Lung (tissue), 12 donors: ENCODE data around the gene PRPF6. TPM values are rescaled to one million over a fixed set of nuclear protein-coding genes. Genes with fewer than 3 reads are reported as not detected.
A peak's percentile ranks its signal among the peaks of the same experiment; 100 is the strongest.

ENCODE experiments used
- ATAC-seq: fragments of 200-7000 bp; cut with Tn5 transposase; one replicate; pipeline ENCODE4 v1.9.1; 2020; ENCODE audit warnings: moderate number of reproducible peaks; ENCODE audit not compliant: insufficient read depth, low FRiP score
- DNase-seq, 3 donors: peaks; one replicate each; pipeline ENCODE4 v3.0.0-alpha.2; 2013 to 2017
- H3K27ac ChIP-seq, 2 donors: one replicate each; pipeline ENCODE4 v1.5.1; 2013; ENCODE audit warnings: mild to moderate bottlenecking in 2 of 2, moderate library complexity in 2 of 2, control low read depth in 1 of 2, inconsistent platforms in 1 of 2, low read depth in 1 of 2, low read length in 1 of 2
- H3K27me3 ChIP-seq, 3 donors: one replicate each; pipeline ENCODE4 v1.5.1; 2013; ENCODE audit warnings: low read length in 2 of 3; ENCODE audit not compliant: control insufficient read depth in 3 of 3, insufficient read depth in 3 of 3
- H3K36me3 ChIP-seq, 4 donors: one replicate each; pipeline ENCODE4 v1.5.1; 2013; ENCODE audit warnings: low read length in 4 of 4, mild to moderate bottlenecking in 1 of 4, moderate library complexity in 1 of 4; ENCODE audit not compliant: control insufficient read depth in 4 of 4, insufficient read depth in 4 of 4
- H3K4me1 ChIP-seq, 5 donors: one replicate each; pipeline ENCODE4 v1.5.1; 2013; ENCODE audit warnings: low read length in 5 of 5, mild to moderate bottlenecking in 2 of 5, moderate library complexity in 1 of 5; ENCODE audit not compliant: control insufficient read depth in 5 of 5, insufficient read depth in 5 of 5
- H3K4me3 ChIP-seq: one replicate; pipeline ENCODE4 v1.5.1; 2013; ENCODE audit warnings: mild to moderate bottlenecking, control low read depth, moderate library complexity
- H3K9ac ChIP-seq, 2 donors: one replicate each; pipeline ENCODE4 v1.5.1; 2013; ENCODE audit warnings: low read length in 2 of 2, control low read depth in 1 of 2; ENCODE audit not compliant: insufficient read depth in 1 of 2
- H3K9me3 ChIP-seq, 4 donors: one replicate each; pipeline ENCODE4 v1.5.1; 2013; ENCODE audit warnings: low read length in 3 of 4, mild to moderate bottlenecking in 1 of 4, moderate library complexity in 1 of 4; ENCODE audit not compliant: control insufficient read depth in 4 of 4, insufficient read depth in 3 of 4
- CTCF ChIP-seq: IDR thresholded peaks from 2 replicates; pipeline ENCODE4 v1.5.1; 2012; ENCODE audit warnings: mild to moderate bottlenecking; ENCODE audit errors: control extremely low read depth, extremely low read depth
- WGBS, 2 donors: extraction: QIAGEN DNeasy Blood & Tissue Kit; methylation state at CpG; one replicate each; pipeline ENCODE4 v1.1.7; 2013; 5-methylcytosine and 5-hydroxymethylcytosine counted together
- polyA plus RNA-seq, 2 donors: library from polyadenylated mRNA; stranded (reverse); fragments of 200-250 nt; gene quantifications; one replicate each; pipeline ENCODE4 v1.2.1, GENCODE V29; 2013
- total RNA-seq, 2 donors: library from RNA; depleted of rRNA in 1 of 2; stranded (reverse); fragments of >200 nt in 1 of 2; gene quantifications; one replicate each; pipeline ENCODE4 v1.2.1, GENCODE V29; 2014 to 2021
- donor health status: control.
- donor health status: control.
- donor health status: Bipolar disorder and iron deficiency.
- donor health status: healthy.
- donor health status: DM: yes; HTN: yes; CAD: no.

The PRPF6 gene
- total and polyA plus RNA-seq, 4 donors = 43.6 to 65.0 (median 54.2) TPM

- H3K4me1 ChIP-seq = peaks cover 4 to 51% (median 7%) of the 10 kb centered on the region in 5 donors
Observed at GRCh38 chr20:63946986-63947637, 33.8 kb upstream of the PRPF6 start.

GRCh38 chr20:63947638-63948456 is 33.1 kb upstream of the PRPF6 start:
- H3K27ac ChIP-seq = peak overlapping the region; percentile 24 to 92
- ATAC-seq (no peak), DNase-seq (peak in 1 of 3 donors; percentile 27)
- no peaks in the 10 kb centered on the region for H3K27me3 ChIP-seq
- H3K4me3 ChIP-seq = no peak overlapping the region
- 39 to 42% methylated on average over 27 of the region's 27 CpGs for WGBS, 2 donors
- H3K4me1 ChIP-seq = peaks cover 4 to 51% (median 7%) of the 10 kb centered on the region in 5 donors
- TF ChIP-seq CTCF = no peak
- H3K9me3 ChIP-seq = no peaks in the 10 kb centered on the region
- no peak overlapping the region for H3K9ac ChIP-seq
- H3K36me3 ChIP-seq = peaks cover 7 to 34% (median 11%) of the 10 kb centered on the region in 4 donors

More at GRCh38 chr20:63946986-63947637, 33.8 kb upstream of the PRPF6 start:
- 82 to 86% methylated on average over 15 of the region's 15 CpGs for WGBS, 2 donors
- Histone ChIP-seq H3K36me3 (peaks cover 7 to 34% (median 13%) of the 10 kb centered on the region in 4 donors), H3K27ac (peak overlapping the region; percentile 2 to 24), H3K27me3 (no peaks in the 10 kb centered on the region), H3K9ac (no peak overlapping the region), H3K9me3 (no peaks in the 10 kb centered on the region), H3K4me3 (no peak overlapping the region)
- DNase-seq (no peak), ATAC-seq (no peak)
- no peak for TF ChIP-seq CTCF

DNA sequence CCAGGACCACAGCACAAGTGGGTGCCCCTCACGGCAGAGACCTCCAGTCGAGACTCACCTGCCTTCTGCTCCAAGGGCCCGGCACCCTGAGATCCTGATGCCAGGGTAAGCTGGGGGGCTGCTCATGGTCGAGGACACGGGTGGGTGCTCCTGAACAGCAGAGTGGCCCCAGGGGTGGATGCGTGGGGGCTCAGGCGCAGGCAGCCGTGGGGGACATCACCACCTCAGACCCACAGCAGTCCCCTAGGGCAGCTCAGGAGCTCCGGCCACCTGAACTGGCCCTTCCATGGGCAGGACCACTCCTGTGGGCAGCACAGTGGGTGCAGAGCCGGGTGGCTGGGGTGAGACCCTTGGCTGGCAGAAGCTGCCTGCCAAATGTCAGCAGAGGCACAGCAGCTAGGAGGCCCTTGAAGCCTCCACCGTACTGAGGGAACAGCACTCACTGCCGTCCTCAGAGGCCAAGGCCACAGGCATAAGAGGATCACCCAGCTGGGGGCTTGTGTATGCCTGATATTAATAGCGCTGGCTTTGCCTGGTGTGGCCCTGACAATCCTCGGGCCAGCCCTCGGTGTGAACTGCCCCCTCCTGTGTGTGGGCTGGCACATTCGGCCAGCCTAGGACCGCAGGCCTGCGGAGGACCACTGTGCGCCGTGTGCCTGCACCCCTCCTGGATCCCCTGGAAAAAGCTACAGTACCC is 30.1 kb upstream of the PRPF6 start:
- no peak for TF ChIP-seq CTCF
- Histone ChIP-seq H3K27me3 (no peaks in the 10 kb centered on the region), H3K4me3 (no peak overlapping the region), H3K36me3 (peaks cover 0 to 6% (median 1%) of the 10 kb centered on the region in 4 donors), H3K9me3 (no peaks in the 10 kb centered on the region), H3K4me1 (peaks cover 4 to 55% (median 19%) of the 10 kb centered on the region in 5 donors), H3K27ac (peak overlapping the region; percentile 68 to 71), H3K9ac (peak overlapping the region in 1 of 2 donors; percentile 19)
- no peak for DNase-seq
- ATAC-seq = no peak
- 78 to 86% methylated on average over 20 of the region's 20 CpGs for WGBS, 2 donors
